Umbilical cord (tissue), 2 donors: Measurements from ENCODE around the gene HNRNPA3. TPM values are rescaled to one million over a fixed set of nuclear protein-coding genes. Genes with fewer than 3 reads are reported as not detected.

Source experiments
- DNase-seq: peaks from one replicate; pipeline ENCODE4 v3.0.0-alpha.2; 2015; ENCODE audit warnings: low spot score
- total RNA-seq: library from RNA; depleted of rRNA; stranded (reverse); fragments of >200 nt; gene quantifications from one replicate; pipeline ENCODE4 v1.2.3, GENCODE V29; 2014; ENCODE audit warnings: low replicate concordance; ENCODE audit not compliant: insufficient read depth

Gene HNRNPA3
- total RNA-seq, 1 donor from 2014 or later: 46.7 TPM

DNA sequence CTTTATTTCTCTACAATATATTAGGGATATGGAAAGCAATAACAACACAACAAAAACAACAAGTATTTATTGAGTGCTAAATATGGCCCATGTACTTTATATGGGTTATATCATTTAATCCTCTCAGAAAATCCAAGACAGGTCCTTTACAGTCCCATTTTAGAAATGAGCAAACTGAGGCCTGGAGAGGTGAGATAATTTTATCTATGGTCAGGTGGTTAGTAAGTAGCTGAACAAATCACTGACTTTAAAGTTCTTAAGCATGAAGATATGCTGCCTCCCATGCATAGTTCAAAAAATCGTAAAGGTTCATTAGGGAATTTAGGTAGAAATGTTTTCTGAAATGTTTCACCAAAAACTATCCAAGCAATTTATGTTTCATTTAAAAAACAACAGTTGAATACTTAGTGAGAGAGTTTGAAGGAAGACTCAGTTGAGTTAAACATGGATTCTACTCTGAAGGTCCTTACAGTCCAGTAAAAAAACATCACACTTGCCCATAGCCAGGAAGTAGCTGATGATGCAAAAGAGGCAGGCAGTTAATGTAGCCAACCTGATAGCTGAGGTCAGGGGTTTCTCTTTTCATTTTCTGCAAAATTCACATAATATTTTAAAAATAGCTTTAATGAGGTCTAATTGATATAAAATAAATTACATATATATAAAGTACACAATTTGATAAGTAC lies 59.5 kb downstream of the HNRNPA3 start:
- no peak for DNase-seq

GRCh38 chr2:177272765-177273164 lies 60.2 kb downstream of the HNRNPA3 start:
- DNase-seq: no peak

DNA sequence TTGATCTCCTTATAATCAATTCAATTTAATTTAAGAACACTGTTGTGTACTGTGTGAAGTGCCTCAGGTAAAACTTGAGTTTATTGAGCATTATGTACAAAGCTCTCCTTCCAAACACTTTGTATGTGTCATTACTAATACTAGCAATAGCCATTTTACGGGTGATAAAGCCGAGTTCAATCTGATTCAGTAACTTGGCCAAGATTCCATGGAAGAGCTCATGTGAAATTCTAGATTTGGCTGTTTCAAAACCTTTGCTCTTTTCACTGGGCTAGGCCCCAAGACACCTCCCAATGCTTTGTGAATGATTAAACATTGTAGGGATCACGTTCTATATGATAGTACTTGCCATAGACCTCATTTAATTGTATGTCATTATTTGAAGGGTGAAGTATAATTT lies 60.8 kb downstream of the HNRNPA3 start:
- DNase-seq: no peak

Other genes starting within 250 kb of the HNRNPA3 start
- gene NFE2L2, start 51.9 kb downstream of the HNRNPA3 start, total RNA-seq: 57.8 TPM
- 80.7 TPM for gene AGPS, start 180.0 kb downstream of the HNRNPA3 start, total RNA-seq